Measurements from ENCODE around the gene KLHL21. TPM values are rescaled to one million over a fixed set of nuclear protein-coding genes. Genes with fewer than 3 reads are reported as not detected.

The KLHL21 gene
- total RNA-seq, 5 donors from 2014 or later (not counting 1 experiment from before 2014, with no cell fraction given), result 21.9 to 72.3 (median 61.6) TPM

GRCh38 chr1:6625584-6626149, 23.0 kb upstream of the KLHL21 start:
- Histone ChIP-seq H3K36me3 (ENCODE audit: control insufficient read depth in 2 of 2, extremely low read depth in 1 of 2, insufficient read depth in 1 of 2, low read length in 1 of 2) (peaks cover 14 to 40% of the 10 kb centered on the region in 2 donors), H3K4me3 (ENCODE audit: control insufficient read depth in 1 of 2, extremely low read depth in 1 of 2, low read length in 1 of 2) (peak overlapping the region; percentile 55 to 71)
- H3K4me3 Mint-ChIP-seq, result peak overlapping the region; percentile 85 to 93 (median 85)

GRCh38 chr1:6624710-6625583, 22.3 kb upstream of the KLHL21 start, which contains the start of gene THAP3:
Gene THAP3 (plus strand): TSS chr1:6624868. CDS start chr1:6625219, 351 bp downstream.
- Mint-ChIP-seq H3K4me1 (peaks cover 25 to 36% (median 33%) of the 10 kb centered on the region in 3 donors), H3K27me3 (no peaks in the 10 kb centered on the region), H3K4me3 (peak within 1 kb of the TSS; percentile 85 to 93 (median 85)), H3K36me3 (peaks cover 18% of the 10 kb centered on the region), H3K9me3 (no peaks in the 10 kb centered on the region), H3K27ac (peak within 1 kb of the TSS; percentile 74 to 77)
- peak; percentile 76 to 94 (median 88) for DNase-seq
- Histone ChIP-seq H3K27ac (ENCODE audit: low read length) (peak within 1 kb of the TSS; percentile 32), H3K9me3 (no peaks in the 10 kb centered on the region), H3K27me3 (replicated peaks in 1 of 2; ENCODE audit: control insufficient read depth in 2 of 2, extremely low read depth in 1 of 2, insufficient read depth in 2 of 2, low read length in 1 of 2) (no peaks in the 10 kb centered on the region), H3K36me3 (ENCODE audit: control insufficient read depth in 2 of 2, extremely low read depth in 1 of 2, insufficient read depth in 1 of 2, low read length in 1 of 2) (peaks cover 14 to 39% of the 10 kb centered on the region in 2 donors), H3K4me1 (ENCODE audit: control insufficient read depth in 1 of 2, extremely low read depth in 1 of 2, insufficient read depth in 2 of 2, low read length in 2 of 2) (peaks cover 2 to 33% of the 10 kb centered on the region in 2 experiments), H3K4me3 (ENCODE audit: control insufficient read depth in 1 of 2, extremely low read depth in 1 of 2, low read length in 1 of 2) (peak within 1 kb of the TSS; percentile 55 to 71)
- WGBS (ENCODE audit: insufficient coverage), result 3% methylated on average over 64 of the region's 73 CpGs
- ChIA-PET POLR2A (no interaction called here), CTCF (interaction anchor here (0.7 to 1.2 kb wide), 5 partner anchors 22 to 132 kb away, joined by 3 to 9 read pairs (median 5); partner anchors contain the start of genes KLHL21 (in 1 of the 2) and ZBTB48 (in 1 of the 2))
- ATAC-seq (replicated peaks in 1 of 4), result peak; percentile 97 to 99 (median 97)

More at GRCh38 chr1:6625584-6626149, 23.0 kb upstream of the KLHL21 start:
- Histone ChIP-seq H3K27me3 (replicated peaks in 1 of 2; ENCODE audit: control insufficient read depth in 2 of 2, extremely low read depth in 1 of 2, insufficient read depth in 2 of 2, low read length in 1 of 2) (no peaks in the 10 kb centered on the region), H3K9me3 (no peaks in the 10 kb centered on the region), H3K27ac (ENCODE audit: low read length) (no peak overlapping the region), H3K4me1 (ENCODE audit: control insufficient read depth in 1 of 2, extremely low read depth in 1 of 2, insufficient read depth in 2 of 2, low read length in 2 of 2) (peaks cover 2 to 33% of the 10 kb centered on the region in 2 experiments)
- Mint-ChIP-seq H3K36me3 (peaks cover 19% of the 10 kb centered on the region), H3K27me3 (no peaks in the 10 kb centered on the region), H3K9me3 (no peaks in the 10 kb centered on the region), H3K4me1 (peaks cover 25 to 36% (median 34%) of the 10 kb centered on the region in 3 donors), H3K27ac (peak overlapping the region; percentile 55 to 74)
- ATAC-seq (replicated peaks in 1 of 4), result no peak
- WGBS (ENCODE audit: insufficient coverage), result 3% methylated on average over 15 of the region's 32 CpGs
- peak in 2 of 35 experiments; percentile 5 to 9 for DNase-seq
- ChIA-PET POLR2A (no interaction called here), CTCF (interaction anchor here (0.5 to 1.2 kb wide), 4 partner anchors 46 to 419 kb away, joined by 3 to 9 read pairs (median 6); partner anchors contain the start of gene ZBTB48 (in 1 of the 2))

- no peak overlapping the region for H3K27ac Mint-ChIP-seq
- H3K4me3 ChIP-seq (ENCODE audit: control insufficient read depth in 1 of 2, extremely low read depth in 1 of 2, low read length in 1 of 2), result no peak overlapping the region
- ChIA-PET POLR2A (no interaction called here), CTCF (interaction anchor here in 1 of 2 donors (1.2 kb wide), 1 partner anchor 20 kb away, joined by 4 read pairs; the partner anchor contains the start of gene KLHL21)
- H3K27ac ChIP-seq (ENCODE audit: low read length), result no peak overlapping the region
- H3K27me3 ChIP-seq (replicated peaks in 1 of 2; ENCODE audit: control insufficient read depth in 2 of 2, extremely low read depth in 1 of 2, insufficient read depth in 2 of 2, low read length in 1 of 2), result no peaks in the 10 kb centered on the region
- no peak for DNase-seq
- no peaks in the 10 kb centered on the region for H3K9me3 ChIP-seq
- peaks cover 12% of the 10 kb centered on the region for H3K36me3 Mint-ChIP-seq
- no peaks in the 10 kb centered on the region for H3K27me3 Mint-ChIP-seq
- peak overlapping the region in 2 of 3 donors; percentile 32 to 85 for H3K4me3 Mint-ChIP-seq
- H3K9me3 Mint-ChIP-seq, result no peaks in the 10 kb centered on the region
- 90% methylated on average over 12 of the region's 14 CpGs for WGBS (ENCODE audit: insufficient coverage)
- H3K4me1 Mint-ChIP-seq, result peaks cover 25 to 34% (median 31%) of the 10 kb centered on the region in 3 donors
- ATAC-seq (replicated peaks in 1 of 4), result no peak
- peaks cover 2 to 33% of the 10 kb centered on the region in 2 experiments for H3K4me1 ChIP-seq (ENCODE audit: control insufficient read depth in 1 of 2, extremely low read depth in 1 of 2, insufficient read depth in 2 of 2, low read length in 2 of 2)
- peaks cover 14 to 29% of the 10 kb centered on the region in 2 donors for H3K36me3 ChIP-seq (ENCODE audit: control insufficient read depth in 2 of 2, extremely low read depth in 1 of 2, insufficient read depth in 1 of 2, low read length in 1 of 2)
Measured at GRCh38 chr1:6623269-6623965, 20.7 kb upstream of the KLHL21 start.

- 98% methylated on average over 5 of the region's 10 CpGs for WGBS (ENCODE audit: insufficient coverage)
- no peaks in the 10 kb centered on the region for H3K9me3 ChIP-seq
- Mint-ChIP-seq H3K27me3 (no peaks in the 10 kb centered on the region), H3K4me1 (peaks cover 19 to 28% (median 25%) of the 10 kb centered on the region in 3 donors), H3K4me3 (no peak overlapping the region), H3K9me3 (no peaks in the 10 kb centered on the region), H3K36me3 (peaks cover 11% of the 10 kb centered on the region), H3K27ac (peak overlapping the region in 1 of 2 donors; percentile 28)
- peaks cover 2 to 25% of the 10 kb centered on the region in 2 experiments for H3K4me1 ChIP-seq (ENCODE audit: control insufficient read depth in 1 of 2, extremely low read depth in 1 of 2, insufficient read depth in 2 of 2, low read length in 2 of 2)
- DNase-seq (no peak), ATAC-seq (replicated peaks in 1 of 4) (no peak)
- POLR2A ChIA-PET, result no interaction called here
- H3K36me3 ChIP-seq (ENCODE audit: control insufficient read depth in 2 of 2, extremely low read depth in 1 of 2, insufficient read depth in 1 of 2, low read length in 1 of 2), result peaks cover 14 to 21% of the 10 kb centered on the region in 2 donors
- CTCF ChIA-PET, result no interaction called here
- no peak overlapping the region for H3K4me3 ChIP-seq (ENCODE audit: control insufficient read depth in 1 of 2, extremely low read depth in 1 of 2, low read length in 1 of 2)
- no peaks in the 10 kb centered on the region for H3K27me3 ChIP-seq (replicated peaks in 1 of 2; ENCODE audit: control insufficient read depth in 2 of 2, extremely low read depth in 1 of 2, insufficient read depth in 2 of 2, low read length in 1 of 2)
- H3K27ac ChIP-seq (ENCODE audit: low read length), result no peak overlapping the region
Measured at GRCh38 chr1:6622396-6623152, 19.9 kb upstream of the KLHL21 start.

- Histone ChIP-seq H3K9me3 (no peaks in the 10 kb centered on the region), H3K36me3 (ENCODE audit: control insufficient read depth in 2 of 2, extremely low read depth in 1 of 2, insufficient read depth in 1 of 2, low read length in 1 of 2) (peaks cover 14 to 21% of the 10 kb centered on the region in 2 donors), H3K27me3 (replicated peaks in 1 of 2; ENCODE audit: control insufficient read depth in 2 of 2, extremely low read depth in 1 of 2, insufficient read depth in 2 of 2, low read length in 1 of 2) (no peaks in the 10 kb centered on the region), H3K4me1 (ENCODE audit: control insufficient read depth in 1 of 2, extremely low read depth in 1 of 2, insufficient read depth in 2 of 2, low read length in 2 of 2) (peaks cover 2 to 20% of the 10 kb centered on the region in 2 experiments), H3K27ac (ENCODE audit: low read length) (no peak overlapping the region), H3K4me3 (ENCODE audit: control insufficient read depth in 1 of 2, extremely low read depth in 1 of 2, low read length in 1 of 2) (no peak overlapping the region)
- 94% methylated on average over 40 of the region's 41 CpGs for WGBS (ENCODE audit: insufficient coverage)
- H3K27ac Mint-ChIP-seq, result no peak overlapping the region
- peaks cover 9% of the 10 kb centered on the region for H3K36me3 Mint-ChIP-seq
- no peaks in the 10 kb centered on the region for H3K27me3 Mint-ChIP-seq
- DNase-seq (no peak), ATAC-seq (replicated peaks in 1 of 4) (no peak)
- POLR2A ChIA-PET, result interaction anchor here in 1 of 2 donors (0.6 kb wide), 1 partner anchor 10 kb away, joined by 8 read pairs; no protein-coding TSS in a partner anchor
- peaks cover 14 to 20% (median 19%) of the 10 kb centered on the region in 3 donors for H3K4me1 Mint-ChIP-seq
- no peaks in the 10 kb centered on the region for H3K9me3 Mint-ChIP-seq
- H3K4me3 Mint-ChIP-seq, result no peak overlapping the region
- CTCF ChIA-PET, result no interaction called here
Measured at GRCh38 chr1:6621429-6622391, 19.0 kb upstream of the KLHL21 start.
